GM18517 (cell line): ENCODE measurements around the gene PANK4.

ENCODE experiments used
- ATAC-seq: cut with Tn5 transposase; IDR thresholded peaks from one replicate; pipeline ENCODE4 v1.9.1; 2021; ENCODE audit warnings: mild to moderate bottlenecking, moderate library complexity; ENCODE audit not compliant: unreplicated experiment

Gene PANK4

GRCh38 chr1:2501041-2501819, 25.2 kb downstream of the PANK4 start:
- no peak for ATAC-seq

- ATAC-seq = no peak
Measured at GRCh38 chr1:2499986-2500596, 26.3 kb downstream of the PANK4 start.

GRCh38 chr1:2499260-2499659, 27.1 kb downstream of the PANK4 start:
- no peak for ATAC-seq

GRCh38 chr1:2498648-2499047, 27.7 kb downstream of the PANK4 start:
- ATAC-seq = no peak

GRCh38 chr1:2497891-2498290, 28.5 kb downstream of the PANK4 start:
- no peak for ATAC-seq

GRCh38 chr1:2496746-2497145, 29.6 kb downstream of the PANK4 start:
- no peak for ATAC-seq

GRCh38 chr1:2496087-2496622, 30.2 kb downstream of the PANK4 start:
- no peak for ATAC-seq

GRCh38 chr1:2495546-2495945, 30.9 kb downstream of the PANK4 start:
- no peak for ATAC-seq

- ATAC-seq = no peak
Measured at GRCh38 chr1:2495026-2495425, 31.4 kb downstream of the PANK4 start.

GRCh38 chr1:2494323-2494693, 32.1 kb downstream of the PANK4 start:
- no peak for ATAC-seq

- ATAC-seq = no peak
Measured at GRCh38 chr1:2493691-2494322, 32.6 kb downstream of the PANK4 start.

- ATAC-seq = no peak
Measured at GRCh38 chr1:2493218-2493617, 33.2 kb downstream of the PANK4 start.

GRCh38 chr1:2492091-2492490, 34.3 kb downstream of the PANK4 start:
- ATAC-seq = no peak

- no peak for ATAC-seq
Measured at GRCh38 chr1:2489615-2490014, 36.8 kb downstream of the PANK4 start.

- ATAC-seq = no peak
Measured at GRCh38 chr1:2488688-2489087, 37.7 kb downstream of the PANK4 start.

- no peak for ATAC-seq
Measured at GRCh38 chr1:2486558-2486957, 39.8 kb downstream of the PANK4 start.

- ATAC-seq = no peak
Measured at GRCh38 chr1:2486041-2486440, 40.4 kb downstream of the PANK4 start.

- no peak for ATAC-seq
Measured at GRCh38 chr1:2483970-2484369, 42.4 kb downstream of the PANK4 start.

- ATAC-seq = no peak
Measured at GRCh38 chr1:2483026-2483425, 43.4 kb downstream of the PANK4 start.

GRCh38 chr1:2482588-2482987, 43.8 kb downstream of the PANK4 start:
- ATAC-seq = no peak

GRCh38 chr1:2481885-2482284, 44.5 kb downstream of the PANK4 start:
- ATAC-seq = no peak

- no peak for ATAC-seq
Measured at GRCh38 chr1:2480986-2481364, 45.4 kb downstream of the PANK4 start.
